Measurements from ENCODE around the gene KCNG2. TPM values are rescaled to one million over a fixed set of nuclear protein-coding genes. Genes with fewer than 3 reads are reported as not detected.

The KCNG2 gene
- total and polyA plus RNA-seq, 2 of the 4 experiments (the other 2 are of a cell fraction) = not detected

- no peak overlapping the region for H3K4ac ChIP-seq (ENCODE audit: low read depth, low read length)
- H3K36me3 ChIP-seq (ENCODE audit: control insufficient read depth, insufficient read depth, low read length) = no peaks in the 10 kb centered on the region
- no peak overlapping the region for H4K8ac ChIP-seq (ENCODE audit: low read depth in 2 of 2, low read length in 2 of 2)
- in situ Hi-C loops (cut with MboI; ENCODE audit: low sequenced_read_pairs) (no loop called here), dilution Hi-C loops (cut with HindIII; ENCODE audit: low sequenced_read_pairs, unreplicated experiment) (no loop called here), intact Hi-C loops (cut with micrococcal nuclease) (no loop called here)
- no peaks in the 10 kb centered on the region for H4K20me1 ChIP-seq (ENCODE audit: insufficient read depth, low read length)
- H3K4me3 ChIP-seq (ENCODE audit: insufficient read depth, low read depth, low read length) = no peak overlapping the region
- H3K9me1 ChIP-seq (ENCODE audit: insufficient read depth, low read length) = peaks cover 3% of the 10 kb centered on the region
- H2BK15ac ChIP-seq (ENCODE audit: low read depth, low read length) = no peak overlapping the region
- DNase-seq (no peak), ATAC-seq (ENCODE audit: low read depth) (no peak)
- BruUV-seq (replicated peaks) = no TSS peak
- TF ChIP-seq MAFK (IDR thresholded peaks at IDR 0.05; ENCODE audit: low read depth, low read length) (no peak), RFX5 (IDR thresholded peaks at IDR 0.05; ENCODE audit: low read depth, low read length) (no peak), MXI1 (IDR thresholded peaks at IDR 0.05; ENCODE audit: borderline replicate concordance, low read depth, low read length) (no peak), CHD1 (IDR thresholded peaks at IDR 0.05; ENCODE audit: low read depth, low read length) (no peak), BHLHE40 (IDR thresholded peaks at IDR 0.05; ENCODE audit: low read depth, low read length) (no peak), FOS (IDR thresholded peaks at IDR 0.05; ENCODE audit: low read depth, low read length) (no peak), ELK1 (IDR thresholded peaks at IDR 0.05; ENCODE audit: borderline replicate concordance, low read depth, low read length) (no peak), RAD21 (IDR thresholded peaks at IDR 0.05; ENCODE audit: low read length) (no peak), CEBPB (IDR thresholded peaks at IDR 0.05; ENCODE audit: low read depth, low read length) (no peak), POLR2A (IDR thresholded peaks at IDR 0.05; ENCODE audit: low read depth, low read length) (no peak), NFE2L2 (IDR thresholded peaks at IDR 0.05; ENCODE audit: low read depth, low read length) (no peak), SMC3 (IDR thresholded peaks at IDR 0.05; ENCODE audit: low read depth, low read length) (no peak), RCOR1 (IDR thresholded peaks at IDR 0.05; ENCODE audit: insufficient replicate concordance, low read length) (no peak), USF2 (IDR thresholded peaks at IDR 0.05; ENCODE audit: low read depth, low read length) (no peak)
- TF ChIP-seq, protein P1, sequence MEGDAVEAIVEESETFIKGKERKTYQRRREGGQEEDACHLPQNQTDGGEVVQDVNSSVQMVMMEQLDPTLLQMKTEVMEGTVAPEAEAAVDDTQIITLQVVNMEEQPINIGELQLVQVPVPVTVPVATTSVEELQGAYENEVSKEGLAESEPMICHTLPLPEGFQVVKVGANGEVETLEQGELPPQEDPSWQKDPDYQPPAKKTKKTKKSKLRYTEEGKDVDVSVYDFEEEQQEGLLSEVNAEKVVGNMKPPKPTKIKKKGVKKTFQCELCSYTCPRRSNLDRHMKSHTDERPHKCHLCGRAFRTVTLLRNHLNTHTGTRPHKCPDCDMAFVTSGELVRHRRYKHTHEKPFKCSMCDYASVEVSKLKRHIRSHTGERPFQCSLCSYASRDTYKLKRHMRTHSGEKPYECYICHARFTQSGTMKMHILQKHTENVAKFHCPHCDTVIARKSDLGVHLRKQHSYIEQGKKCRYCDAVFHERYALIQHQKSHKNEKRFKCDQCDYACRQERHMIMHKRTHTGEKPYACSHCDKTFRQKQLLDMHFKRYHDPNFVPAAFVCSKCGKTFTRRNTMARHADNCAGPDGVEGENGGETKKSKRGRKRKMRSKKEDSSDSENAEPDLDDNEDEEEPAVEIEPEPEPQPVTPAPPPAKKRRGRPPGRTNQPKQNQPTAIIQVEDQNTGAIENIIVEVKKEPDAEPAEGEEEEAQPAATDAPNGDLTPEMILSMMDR (conservative IDR thresholded peaks at IDR 0.05; ENCODE audit: low read depth, low read length) = no peak
- ChIA-PET POLR2A (ENCODE audit: unreplicated experiment) (no interaction called here), CTCF (no interaction called here)
- no peaks in the 10 kb centered on the region for H3K9me3 ChIP-seq (ENCODE audit: control insufficient read depth, insufficient read depth, low read length)
- H3K79me1 ChIP-seq (ENCODE audit: low read depth in 1 of 2, low read length in 2 of 2) = no peaks in the 10 kb centered on the region
- H3K14ac ChIP-seq (replicated peaks; ENCODE audit: low read depth, low read length) = no peak overlapping the region
- no peak overlapping the region for H3K56ac ChIP-seq (ENCODE audit: extremely low read depth, insufficient read depth, low read length)
- H3K18ac ChIP-seq (ENCODE audit: low read depth, low read length) = no peak overlapping the region
- H4K5ac ChIP-seq (ENCODE audit: low read depth, low read length) = no peak overlapping the region
- no peak overlapping the region for H2BK5ac ChIP-seq (ENCODE audit: low read depth, low read length, poor library complexity, severe bottlenecking)
- H2BK120ac ChIP-seq (ENCODE audit: low read depth, low read length) = no peak overlapping the region
- no peak overlapping the region for H3K9ac ChIP-seq (ENCODE audit: low read depth, low read length)
- peaks cover 2% of the 10 kb centered on the region; the same call in 1 of the 2 replicates for H3K4me1 ChIP-seq (ENCODE audit: control insufficient read depth, insufficient read depth, low read length)
- no peak overlapping the region for H3K23ac ChIP-seq (ENCODE audit: low read depth, low read length)
- 85% methylated on average over 10 of the region's 17 CpGs; no CpG with 5 or more reads in 1 of the 2 experiments for WGBS, 2 experiments (ENCODE audit: extremely low coverage in 2 of 2, insufficient read length in 1 of 2)
- H3K27ac ChIP-seq (ENCODE audit: insufficient read depth, low read length) = no peak overlapping the region
- no peak overlapping the region for H2AK5ac ChIP-seq (ENCODE audit: low read depth, low read length)
- peak overlapping the region; percentile 26 for H2AFZ ChIP-seq (replicated peaks; ENCODE audit: low read length, poor library complexity)
- no peaks in the 10 kb centered on the region for H3K27me3 ChIP-seq (ENCODE audit: control insufficient read depth, insufficient read depth, low read length)
- H2AK9ac ChIP-seq (replicated peaks; ENCODE audit: low read depth, low read length, poor library complexity) = no peak overlapping the region
- H2BK20ac ChIP-seq (ENCODE audit: low read depth, low read length) = no peak overlapping the region
- H4K91ac ChIP-seq (ENCODE audit: insufficient read depth, low read depth, low read length) = no peak overlapping the region
- no peak overlapping the region for H3K4me2 ChIP-seq (ENCODE audit: low read depth, low read length)
These were observed 57.6 kb downstream of the KCNG2 start for GRCh38 chr18:79855147-79855933.

All from IMR-90 (cell line).